Tibial nerve (tissue), 4 donors: ENCODE results near the gene CCDC88C.

Source experiments
- CTCF ChIP-seq, 5 experiments: fragments of 200-600 bp in 3 of 5; fragments of 450-650 bp in 2 of 5; sonication (generic) in 3 of 5; IDR thresholded peaks; one replicate each; pipeline ENCODE4 v1.5.1; 2016 to 2019; ENCODE audit warnings: antibody characterized with exemption in 5 of 5, mild to moderate bottlenecking in 3 of 5, moderate library complexity in 2 of 5
- EP300 ChIP-seq, 2 donors: sonication (generic); formaldehyde crosslinking; IDR thresholded peaks; one replicate each; pipeline ENCODE4 v1.6.1; 2017; ENCODE audit warnings: antibody characterized with exemption in 2 of 2, mild to moderate bottlenecking in 1 of 2
- POLR2A ChIP-seq, 2 donors: fragments of 450-650 bp; IDR thresholded peaks; one replicate each; pipeline ENCODE4 v1.6.1; 2017; ENCODE audit warnings: antibody characterized with exemption in 2 of 2, mild to moderate bottlenecking in 2 of 2, moderate library complexity in 2 of 2

- TF ChIP-seq CTCF (IDR thresholded peaks at IDR 0.05) = no peak
- TF ChIP-seq POLR2A (IDR thresholded peaks at IDR 0.05) = no peak
- TF ChIP-seq EP300 (IDR thresholded peaks at IDR 0.05) = no peak
Observed at GRCh38 chr14:91330096-91330696, 87.4 kb downstream of the CCDC88C start.
